Measurements from ENCODE around the gene DOCK4. TPM values are rescaled to one million over a fixed set of nuclear protein-coding genes. Genes with fewer than 3 reads are reported as not detected.

Gene DOCK4
- total RNA-seq, 1 donor from 2014 or later = 43.0 TPM

- Mint-ChIP-seq H3K9me3 (ENCODE audit: low read depth) (no peaks in the 10 kb centered on the region), H3K4me3 (ENCODE audit: unreplicated experiment) (no peak overlapping the region), H3K27me3 (ENCODE audit: low read depth) (no peaks in the 10 kb centered on the region), H3K27ac (ENCODE audit: unreplicated experiment) (no peak overlapping the region), H3K4me1 (ENCODE audit: low read depth) (peaks cover 36% of the 10 kb centered on the region), H3K36me3 (ENCODE audit: low read depth) (no peaks in the 10 kb centered on the region)
- no peak for TF ChIP-seq CTCF (IDR thresholded peaks at IDR 0.05)
- DNase-seq (ENCODE audit: low spot score) = no peak
Measured at GRCh38 chr7:112009081-112009480, 197.1 kb downstream of the DOCK4 start.

GRCh38 chr7:112007185-112007584 lies 199.0 kb downstream of the DOCK4 start:
- Mint-ChIP-seq H3K4me1 (ENCODE audit: low read depth) (peaks cover 34% of the 10 kb centered on the region), H3K27me3 (ENCODE audit: low read depth) (no peaks in the 10 kb centered on the region), H3K4me3 (ENCODE audit: unreplicated experiment) (no peak overlapping the region), H3K36me3 (ENCODE audit: low read depth) (peaks cover 5% of the 10 kb centered on the region), H3K9me3 (ENCODE audit: low read depth) (no peaks in the 10 kb centered on the region), H3K27ac (ENCODE audit: unreplicated experiment) (no peak overlapping the region)
- TF ChIP-seq CTCF (IDR thresholded peaks at IDR 0.05) = no peak
- DNase-seq (ENCODE audit: low spot score) = no peak

- H3K4me3 Mint-ChIP-seq (ENCODE audit: unreplicated experiment) = no peak overlapping the region
- no peak for DNase-seq (ENCODE audit: low spot score)
- no peaks in the 10 kb centered on the region for H3K27me3 Mint-ChIP-seq (ENCODE audit: low read depth)
- TF ChIP-seq CTCF (IDR thresholded peaks at IDR 0.05) = no peak
- no peaks in the 10 kb centered on the region for H3K9me3 Mint-ChIP-seq (ENCODE audit: low read depth)
- no peak overlapping the region for H3K27ac Mint-ChIP-seq (ENCODE audit: unreplicated experiment)
- peaks cover 30% of the 10 kb centered on the region for H3K4me1 Mint-ChIP-seq (ENCODE audit: low read depth)
- peaks cover 5% of the 10 kb centered on the region for H3K36me3 Mint-ChIP-seq (ENCODE audit: low read depth)
Measured at GRCh38 chr7:112006071-112006470, 200.1 kb downstream of the DOCK4 start.

- no peak for TF ChIP-seq CTCF (IDR thresholded peaks at IDR 0.05)
- H3K27ac Mint-ChIP-seq (ENCODE audit: unreplicated experiment) = no peak overlapping the region
- H3K36me3 Mint-ChIP-seq (ENCODE audit: low read depth) = peaks cover 5% of the 10 kb centered on the region
- peaks cover 35% of the 10 kb centered on the region for H3K4me1 Mint-ChIP-seq (ENCODE audit: low read depth)
- no peaks in the 10 kb centered on the region for H3K27me3 Mint-ChIP-seq (ENCODE audit: low read depth)
- no peak for DNase-seq (ENCODE audit: low spot score)
- H3K9me3 Mint-ChIP-seq (ENCODE audit: low read depth) = peaks cover 2% of the 10 kb centered on the region
- H3K4me3 Mint-ChIP-seq (ENCODE audit: unreplicated experiment) = no peak overlapping the region
Measured at GRCh38 chr7:112005205-112005775, 200.9 kb downstream of the DOCK4 start.

- DNase-seq (ENCODE audit: low spot score) = no peak
- Mint-ChIP-seq H3K4me3 (ENCODE audit: unreplicated experiment) (peak overlapping the region; percentile 26), H3K27ac (ENCODE audit: unreplicated experiment) (peak overlapping the region; percentile 89)
Measured at GRCh38 chr7:112001091-112001826, 204.9 kb downstream of the DOCK4 start.

More at GRCh38 chr7:112001091-112001826, 204.9 kb downstream of the DOCK4 start:
- Mint-ChIP-seq H3K4me1 (ENCODE audit: low read depth) (peaks cover 39% of the 10 kb centered on the region), H3K27me3 (ENCODE audit: low read depth) (no peaks in the 10 kb centered on the region), H3K36me3 (ENCODE audit: low read depth) (peaks cover 5% of the 10 kb centered on the region), H3K9me3 (ENCODE audit: low read depth) (peaks cover 2% of the 10 kb centered on the region)
- TF ChIP-seq CTCF (IDR thresholded peaks at IDR 0.05) = no peak
